ENCODE measurements around the gene ZNF672.
"Not testable (repeated sequence)": the region's sequence is repeated elsewhere in the genome, so short reads cannot be mapped to it uniquely, and the experiment has no call there.

Gene ZNF672

GRCh38 chr1:248791010-248791409 lies 47.0 kb upstream of the ZNF672 start:
- no peak overlapping the region for H3K4me3 ChIP-seq (ENCODE audit: low read length, poor library complexity, severe bottlenecking)
- no peaks in the 10 kb centered on the region for H3F3A ChIP-seq (ENCODE audit: low read depth)
- no peaks in the 10 kb centered on the region for H3K36me3 ChIP-seq (ENCODE audit: insufficient read depth, low read length)
- H3K9me2 ChIP-seq (replicated peaks; ENCODE audit: low read depth, low read length): no peaks in the 10 kb centered on the region
- TF ChIP-seq EZH2phosphoT487 (IDR thresholded peaks at IDR 0.05; ENCODE audit: borderline replicate concordance): no peak
- TF ChIP-seq CTCF (conservative IDR thresholded peaks at IDR 0.05; ENCODE audit: low read length): no peak
- H3K79me2 ChIP-seq (ENCODE audit: insufficient read depth, low read length): no peaks in the 10 kb centered on the region
- no peak overlapping the region for H3K4me2 ChIP-seq (ENCODE audit: low read depth, low read length, poor library complexity, severe bottlenecking)
- no peak overlapping the region for H3K9ac ChIP-seq (ENCODE audit: low read depth, low read length, poor library complexity, severe bottlenecking)
- H3K9me3 ChIP-seq (ENCODE audit: insufficient read depth, low read depth, low read length): no peaks in the 10 kb centered on the region; the same call in 1 of the 2 replicates
- H2AFZ ChIP-seq (ENCODE audit: low read length): no peak overlapping the region
- H4K20me1 ChIP-seq (ENCODE audit: insufficient read depth, low read length, poor library complexity, severe bottlenecking): no peaks in the 10 kb centered on the region
- H3K4me1 ChIP-seq (ENCODE audit: insufficient read depth, low read length, poor library complexity, severe bottlenecking): no peaks in the 10 kb centered on the region
- H3K27me3 ChIP-seq (ENCODE audit: insufficient read depth, low read length, poor library complexity, severe bottlenecking): no peaks in the 10 kb centered on the region

- H3K4me2 ChIP-seq (ENCODE audit: low read depth, low read length, poor library complexity, severe bottlenecking): no peak overlapping the region
- H3K9me3 ChIP-seq (ENCODE audit: insufficient read depth, low read depth, low read length): no peaks in the 10 kb centered on the region; the same call in 1 of the 2 replicates
- no peak for TF ChIP-seq CTCF (conservative IDR thresholded peaks at IDR 0.05; ENCODE audit: low read length)
- TF ChIP-seq EZH2phosphoT487 (IDR thresholded peaks at IDR 0.05; ENCODE audit: borderline replicate concordance): no peak
- H4K20me1 ChIP-seq (ENCODE audit: insufficient read depth, low read length, poor library complexity, severe bottlenecking): no peaks in the 10 kb centered on the region
- H3K4me3 ChIP-seq (ENCODE audit: low read length, poor library complexity, severe bottlenecking): no peak overlapping the region
- H3K9me2 ChIP-seq (replicated peaks; ENCODE audit: low read depth, low read length): no peaks in the 10 kb centered on the region
- H3K79me2 ChIP-seq (ENCODE audit: insufficient read depth, low read length): no peaks in the 10 kb centered on the region
- H3F3A ChIP-seq (ENCODE audit: low read depth): no peaks in the 10 kb centered on the region
- H2AFZ ChIP-seq (ENCODE audit: low read length): no peak overlapping the region
- H3K4me1 ChIP-seq (ENCODE audit: insufficient read depth, low read length, poor library complexity, severe bottlenecking): no peaks in the 10 kb centered on the region
- no peak overlapping the region for H3K9ac ChIP-seq (ENCODE audit: low read depth, low read length, poor library complexity, severe bottlenecking)
- H3K27me3 ChIP-seq (ENCODE audit: insufficient read depth, low read length, poor library complexity, severe bottlenecking): no peaks in the 10 kb centered on the region
- H3K36me3 ChIP-seq (ENCODE audit: insufficient read depth, low read length): no peaks in the 10 kb centered on the region
These were observed 45.7 kb upstream of the ZNF672 start for GRCh38 chr1:248792342-248792741.

DNA sequence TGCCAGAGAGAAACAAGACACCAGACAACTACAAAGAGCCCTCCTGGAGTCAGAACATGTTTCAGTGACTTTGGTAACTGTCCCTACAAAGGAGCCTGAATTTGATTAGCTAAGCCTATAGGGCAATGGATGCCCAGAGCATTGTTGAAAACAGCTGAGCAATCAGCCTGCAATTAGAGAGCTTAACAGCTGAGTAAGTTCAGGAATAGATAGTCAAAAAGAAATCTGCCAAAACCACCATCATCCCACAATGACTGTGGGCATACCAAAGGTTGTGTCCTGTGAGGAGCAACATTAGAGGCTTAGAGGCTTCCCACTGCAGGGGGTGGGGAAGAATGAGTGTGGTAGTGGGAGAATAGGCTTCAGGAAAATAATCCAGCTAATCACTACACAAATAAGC lies 44.4 kb upstream of the ZNF672 start:
- H3K4me2 ChIP-seq (ENCODE audit: low read depth, low read length, poor library complexity, severe bottlenecking): no peak overlapping the region
- H4K20me1 ChIP-seq (ENCODE audit: insufficient read depth, low read length, poor library complexity, severe bottlenecking): no peaks in the 10 kb centered on the region
- H2AFZ ChIP-seq (ENCODE audit: low read length): no peak overlapping the region
- no peaks in the 10 kb centered on the region for H3K9me2 ChIP-seq (replicated peaks; ENCODE audit: low read depth, low read length)
- no peaks in the 10 kb centered on the region; the same call in 1 of the 2 replicates for H3K9me3 ChIP-seq (ENCODE audit: insufficient read depth, low read depth, low read length)
- H3K4me3 ChIP-seq (ENCODE audit: low read length, poor library complexity, severe bottlenecking): no peak overlapping the region
- no peak overlapping the region for H3K9ac ChIP-seq (ENCODE audit: low read depth, low read length, poor library complexity, severe bottlenecking)
- H3K36me3 ChIP-seq (ENCODE audit: insufficient read depth, low read length): no peaks in the 10 kb centered on the region
- H3K79me2 ChIP-seq (ENCODE audit: insufficient read depth, low read length): no peaks in the 10 kb centered on the region
- H3K27me3 ChIP-seq (ENCODE audit: insufficient read depth, low read length, poor library complexity, severe bottlenecking): no peaks in the 10 kb centered on the region
- no peaks in the 10 kb centered on the region for H3K4me1 ChIP-seq (ENCODE audit: insufficient read depth, low read length, poor library complexity, severe bottlenecking)
- TF ChIP-seq CTCF (conservative IDR thresholded peaks at IDR 0.05; ENCODE audit: low read length): no peak
- no peak for TF ChIP-seq EZH2phosphoT487 (IDR thresholded peaks at IDR 0.05; ENCODE audit: borderline replicate concordance)
- H3F3A ChIP-seq (ENCODE audit: low read depth): no peaks in the 10 kb centered on the region

DNA sequence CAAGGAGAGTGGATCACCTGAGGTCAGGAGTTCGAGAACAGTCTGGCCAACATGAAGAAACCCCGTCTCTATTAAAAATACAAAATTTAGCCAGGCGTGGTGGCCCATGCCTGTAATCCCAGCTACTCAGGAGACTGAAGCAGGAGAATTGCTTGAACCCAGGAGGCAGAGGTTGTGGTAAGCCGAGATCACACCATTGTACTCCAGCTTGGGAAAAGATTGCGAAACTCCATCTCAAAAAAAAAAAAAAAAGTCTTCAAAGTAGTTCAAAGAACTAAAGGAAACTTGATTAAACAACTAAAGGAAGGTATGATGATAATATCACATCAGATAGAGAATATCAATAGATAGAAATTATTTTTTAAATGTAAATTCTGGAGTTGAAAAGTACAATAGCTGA lies 43.4 kb upstream of the ZNF672 start:
- H4K20me1 ChIP-seq (ENCODE audit: insufficient read depth, low read length, poor library complexity, severe bottlenecking); H3K4me1 ChIP-seq (ENCODE audit: insufficient read depth, low read length, poor library complexity, severe bottlenecking); H3K79me2 ChIP-seq (ENCODE audit: insufficient read depth, low read length); H3K9me3 ChIP-seq (ENCODE audit: insufficient read depth, low read depth, low read length); H3K27me3 ChIP-seq (ENCODE audit: insufficient read depth, low read length, poor library complexity, severe bottlenecking); H3K4me2 ChIP-seq (ENCODE audit: low read depth, low read length, poor library complexity, severe bottlenecking); H3K9me2 ChIP-seq (replicated peaks; ENCODE audit: low read depth, low read length); H3K9ac ChIP-seq (ENCODE audit: low read depth, low read length, poor library complexity, severe bottlenecking); H2AFZ ChIP-seq (ENCODE audit: low read length); H3K4me3 ChIP-seq (ENCODE audit: low read length, poor library complexity, severe bottlenecking); H3K36me3 ChIP-seq (ENCODE audit: insufficient read depth, low read length); H3F3A ChIP-seq (ENCODE audit: low read depth): not testable (repeated sequence)
